GM21515 (cell line): ENCODE results near the gene CNTNAP5.

Source experiments
- ATAC-seq: cut with Tn5 transposase; IDR thresholded peaks from one replicate; pipeline ENCODE4 v1.9.1; 2021; ENCODE audit not compliant: unreplicated experiment

CNTNAP5 gene

GRCh38 chr2:124586835-124587234, 561.7 kb downstream of the CNTNAP5 start:
- ATAC-seq, result no peak

- no peak for ATAC-seq
Observed at GRCh38 chr2:124589971-124590370, 564.9 kb downstream of the CNTNAP5 start.

DNA sequence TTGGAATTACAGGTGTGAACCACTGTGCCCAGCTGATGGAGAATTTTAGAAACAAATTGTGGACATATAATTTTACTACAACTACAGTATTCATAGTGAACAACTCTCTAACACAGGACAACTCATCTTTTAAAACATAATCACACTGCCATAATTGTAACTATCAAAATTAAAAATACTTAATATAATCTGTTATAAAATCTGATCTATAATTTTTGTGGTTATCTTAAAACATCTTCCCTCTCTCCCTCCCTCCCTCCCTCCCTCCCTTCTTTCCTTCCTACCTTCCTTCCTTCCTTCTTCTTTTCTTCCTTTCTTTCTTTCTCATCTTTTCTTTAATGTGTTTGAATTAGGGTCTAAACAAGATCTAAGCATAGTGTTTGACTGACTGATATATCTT, 577.7 kb downstream of the CNTNAP5 start:
- ATAC-seq, result no peak

GRCh38 chr2:124604940-124605339, 579.9 kb downstream of the CNTNAP5 start:
- no peak for ATAC-seq

DNA sequence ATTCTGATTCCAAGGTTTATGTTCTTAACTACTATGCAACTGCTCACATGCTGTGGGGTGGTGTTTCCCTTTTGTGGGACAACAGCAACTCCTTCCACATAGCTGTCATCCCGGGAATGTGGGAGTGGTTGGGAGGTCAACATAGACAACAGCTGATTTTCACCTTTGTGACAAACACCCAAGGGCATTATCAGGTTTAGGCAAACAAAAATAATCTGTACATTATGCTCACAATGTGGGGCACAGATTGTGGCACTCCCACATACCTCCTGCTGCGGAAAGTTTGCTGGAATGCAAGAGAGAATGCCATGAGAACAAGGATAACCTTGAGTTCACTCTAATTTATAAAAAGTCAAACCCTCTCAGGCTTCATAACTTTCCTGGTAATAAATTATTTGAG, 582.6 kb downstream of the CNTNAP5 start:
- ATAC-seq, result no peak

- ATAC-seq, result no peak
Observed at GRCh38 chr2:124609667-124610066, 584.6 kb downstream of the CNTNAP5 start.

- no peak for ATAC-seq
Observed at GRCh38 chr2:124610141-124610540, 585.1 kb downstream of the CNTNAP5 start.

GRCh38 chr2:124610866-124611265, 585.8 kb downstream of the CNTNAP5 start:
- ATAC-seq, result no peak

DNA sequence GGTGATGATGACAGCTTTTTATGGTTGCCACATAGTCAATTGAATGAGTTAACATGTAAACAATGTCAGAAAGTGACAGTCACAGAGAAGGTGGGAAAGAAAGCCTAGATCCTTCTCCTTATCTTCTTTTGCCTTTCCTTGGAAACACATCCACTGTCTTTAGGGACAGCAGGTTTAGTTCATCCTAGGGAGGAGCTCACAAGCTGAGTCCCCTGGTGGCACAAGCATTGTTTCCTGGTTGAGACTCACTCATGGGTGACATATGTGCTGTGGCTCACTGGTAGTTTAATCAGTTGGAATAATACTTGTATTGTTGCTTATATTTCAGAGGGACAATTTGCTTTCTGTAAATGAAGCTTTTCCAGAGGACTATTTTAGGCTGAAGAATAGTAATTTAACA, 598.5 kb downstream of the CNTNAP5 start:
- no peak for ATAC-seq

GRCh38 chr2:124625561-124625960, 600.5 kb downstream of the CNTNAP5 start:
- ATAC-seq, result no peak

- no peak for ATAC-seq
Observed at GRCh38 chr2:124626993-124627392, 601.9 kb downstream of the CNTNAP5 start.

- no peak for ATAC-seq
Observed at GRCh38 chr2:124633812-124634211, 608.7 kb downstream of the CNTNAP5 start.

DNA sequence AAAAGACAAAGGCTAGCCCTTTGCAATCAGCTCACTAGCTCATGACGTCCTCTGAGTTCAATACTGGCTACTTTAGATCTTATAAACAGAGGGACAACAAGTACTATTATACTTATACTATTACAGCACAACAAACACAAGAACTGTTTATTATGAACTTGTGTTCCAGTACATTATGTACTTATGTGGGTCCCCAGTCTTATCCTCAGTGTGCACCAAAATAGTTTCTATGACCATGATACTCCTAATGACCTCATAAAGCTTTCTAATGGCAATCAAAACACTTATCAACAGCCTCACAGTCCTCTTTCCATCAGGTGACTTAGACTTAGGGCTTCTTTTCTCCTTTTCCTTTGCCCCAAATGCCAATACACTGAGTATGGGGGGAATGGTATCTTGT, 614.4 kb downstream of the CNTNAP5 start:
- no peak for ATAC-seq

- ATAC-seq, result no peak
Observed at GRCh38 chr2:124640221-124640750, 615.2 kb downstream of the CNTNAP5 start.

- ATAC-seq, result no peak
Observed at GRCh38 chr2:124646166-124646815, 621.2 kb downstream of the CNTNAP5 start.

DNA sequence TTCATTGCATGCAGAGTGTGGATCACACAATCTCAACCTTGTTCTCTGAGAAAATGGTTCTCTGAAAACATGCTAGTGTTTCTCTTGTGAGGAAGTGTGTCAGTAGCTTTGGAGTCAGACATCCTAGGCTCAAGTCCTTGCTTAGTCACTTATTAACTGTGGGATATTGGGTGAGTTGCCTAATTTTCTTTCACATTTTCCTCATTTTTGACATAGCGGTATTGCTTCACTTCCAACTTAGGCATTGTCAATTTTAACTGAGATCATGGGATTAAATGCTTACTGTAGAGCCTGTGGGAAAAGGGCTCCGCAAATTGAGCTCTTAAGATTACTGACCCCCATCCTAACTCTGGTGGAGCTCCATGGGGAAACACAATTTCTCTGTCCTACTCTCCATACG, 622.2 kb downstream of the CNTNAP5 start:
- ATAC-seq, result no peak

DNA sequence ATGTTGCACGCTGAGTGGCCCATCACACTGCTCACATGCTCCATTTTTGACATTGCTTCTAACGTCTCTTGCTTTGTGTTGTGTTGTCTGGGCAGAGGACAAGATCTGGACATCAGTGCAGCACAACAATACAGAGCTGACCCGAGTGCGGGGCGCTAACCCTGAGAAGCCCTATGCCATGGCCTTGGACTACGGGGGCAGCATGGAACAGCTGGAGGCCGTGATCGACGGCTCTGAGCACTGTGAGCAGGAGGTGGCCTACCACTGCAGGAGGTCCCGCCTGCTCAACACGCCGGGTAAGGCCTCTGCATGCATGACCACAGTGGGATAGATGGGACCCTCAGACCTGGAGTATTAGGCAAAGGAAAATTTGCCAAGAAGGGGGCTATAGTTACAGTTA, 622.6 kb downstream of the CNTNAP5 start:
- ATAC-seq, result no peak

DNA sequence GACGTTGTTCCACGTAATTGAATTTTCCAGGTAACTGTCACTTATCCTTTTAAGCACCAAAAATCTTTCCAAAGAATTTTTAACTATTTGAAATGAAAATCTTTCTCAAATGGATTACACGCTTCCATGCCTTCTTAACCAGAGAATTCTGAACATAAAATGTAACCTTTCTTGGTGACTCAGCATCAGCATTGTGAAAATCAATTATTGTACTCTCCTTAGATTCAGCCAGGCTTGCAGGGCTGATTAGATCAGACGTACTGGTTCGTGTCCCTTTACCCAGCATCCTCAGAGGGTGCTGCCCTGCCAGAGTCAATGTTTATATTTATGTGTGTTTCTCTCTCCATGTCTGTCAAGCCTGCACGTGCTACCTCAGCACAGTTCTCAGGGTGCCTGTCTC, 623.9 kb downstream of the CNTNAP5 start:
- no peak for ATAC-seq

DNA sequence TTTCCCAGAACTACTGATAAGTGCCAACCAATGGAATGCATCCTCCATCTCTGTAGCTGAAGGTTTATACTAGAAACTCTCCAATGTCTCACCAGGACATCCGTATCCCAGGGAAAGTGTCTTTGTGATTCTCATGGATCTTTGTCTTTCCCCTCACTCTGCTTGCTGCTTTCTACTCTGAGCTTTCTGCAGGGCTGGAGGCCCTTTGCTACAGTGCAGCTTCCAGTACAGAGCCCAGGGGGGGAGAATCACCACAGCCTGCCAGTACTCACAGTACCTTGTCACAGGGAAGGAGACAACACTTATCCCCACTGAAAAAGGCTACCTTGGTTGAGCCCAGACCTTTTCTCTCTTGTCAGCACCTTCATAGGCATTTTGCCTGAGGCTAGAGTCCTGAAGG, 627.0 kb downstream of the CNTNAP5 start:
- no peak for ATAC-seq

GRCh38 chr2:124658373-124658772, 633.3 kb downstream of the CNTNAP5 start:
- no peak for ATAC-seq

DNA sequence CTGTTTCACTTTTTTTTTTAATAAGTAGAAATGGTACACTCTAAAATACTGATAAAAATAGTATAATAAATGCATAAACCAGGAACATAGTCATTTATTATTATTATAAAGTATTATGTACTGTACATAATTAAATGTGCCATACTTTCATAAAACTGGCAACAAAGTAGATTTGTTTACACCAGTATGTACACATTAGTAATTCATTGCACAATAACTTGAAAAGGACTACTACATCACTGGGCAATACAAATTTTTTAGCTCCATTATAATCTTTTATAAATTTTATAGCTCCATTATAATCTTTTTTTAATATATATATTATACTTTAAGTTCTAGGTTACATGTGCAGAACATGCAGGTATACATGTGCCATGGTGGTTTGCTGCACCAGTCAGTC, 636.5 kb downstream of the CNTNAP5 start:
- ATAC-seq, result no peak

- ATAC-seq, result no peak
Observed at GRCh38 chr2:124662946-124663644, 638.0 kb downstream of the CNTNAP5 start.

DNA sequence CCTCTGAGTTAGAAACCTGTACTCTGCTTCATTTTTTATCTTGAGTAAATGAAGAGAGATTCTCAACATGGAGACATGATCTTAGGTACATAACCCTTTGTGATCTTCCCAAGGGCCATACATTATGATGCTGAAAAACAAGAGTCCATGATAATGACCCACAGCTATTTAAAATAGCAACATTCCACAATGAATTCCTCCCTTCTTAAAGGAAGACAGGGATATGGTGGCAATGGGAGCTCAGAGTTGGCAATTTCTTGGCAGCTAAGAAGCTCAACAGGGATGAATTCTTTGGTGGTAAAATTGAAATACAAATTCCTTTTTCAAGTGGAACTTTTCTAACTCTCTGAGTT, 638.5 kb downstream of the CNTNAP5 start:
- no peak for ATAC-seq
